A549 (cell line): ENCODE measurements around the gene PLPPR1. TPM values are rescaled to one million over a fixed set of nuclear protein-coding genes. Genes with fewer than 3 reads are reported as not detected.

Experiments
- ATAC-seq, 2 experiments: fragments of 200-7000 bp in 1 of 2; fragments of >200 bp in 1 of 2; cut with Nextera tagmentation in 1 of 2; cut with Tn5 transposase in 1 of 2; 3 replicates each; pipeline versions ENCODE4 v1.8.0 to v1.9.1; 2018 to 2020; ENCODE audit warnings: mild to moderate bottlenecking in 1 of 2, moderate library complexity in 1 of 2
- CTCF ChIA-PET: fragments of 300-600 bp; sonication (Branson Sonifier 250); formaldehyde crosslinking; extraction: SDS; loops from one replicate; lab custom pipeline; 2021; ENCODE audit warnings: antibody characterized with exemption, inconsistent platforms; lab: Yijun Ruan, JAX
- POLR2A ChIA-PET: fragments of 350-600 bp; formaldehyde crosslinking; extraction: SDS; loops from one replicate; lab custom pipeline; 2021; ENCODE audit warnings: antibody characterized with exemption, inconsistent platforms; lab: Yijun Ruan, JAX
- DNase-seq, 2 experiments: peaks; one replicate each; pipeline versions ENCODE4 v3.0.0 to v3.0.0-alpha.2; 2011 to 2016; ENCODE audit warnings: low read depth in 1 of 2, low spot score in 1 of 2
- FAIRE-seq: peaks from 2 replicates; lab custom pipeline; 2011; peaks lifted over from hg19 to GRCh38; lab: Jason Lieb, UNC
- H3K27ac ChIP-seq, 2 experiments: fragments of >200 bp; sonication (Bioruptor Twin); formaldehyde crosslinking; 3 replicates each; pipeline ENCODE4 v1.5.1; 2016 to 2017
- H3K4me1 ChIP-seq: fragments of >200 bp; sonication (Bioruptor Twin); formaldehyde crosslinking; 3 replicates; pipeline ENCODE4 v1.6.1; 2016
- H3K4me2 ChIP-seq: fragments of >200 bp; sonication (Bioruptor Twin); formaldehyde crosslinking; 3 replicates; pipeline ENCODE4 v1.6.1; 2016
- H3K4me3 ChIP-seq: fragments of >200 bp; sonication (Bioruptor Twin); formaldehyde crosslinking; 3 replicates; pipeline ENCODE4 v1.5.1; 2016
- H3K9me3 ChIP-seq: fragments of >200 bp; sonication (Bioruptor Twin); formaldehyde crosslinking; 3 replicates; pipeline ENCODE4 v1.6.1; 2016
- BHLHE40 ChIP-seq: IDR thresholded peaks from 2 replicates; pipeline ENCODE4 v1.6.1; 2012; ENCODE audit warnings: low read depth, low read length, inconsistent platforms
- CBX2 ChIP-seq: fragments of 200-600 bp; sonication (generic); IDR thresholded peaks from 2 replicates; pipeline ENCODE4 v1.6.1; 2016; ENCODE audit warnings: low read depth, mild to moderate bottlenecking, borderline replicate concordance
- CBX8 ChIP-seq: fragments of 200-600 bp; sonication (generic); IDR thresholded peaks from 2 replicates; pipeline ENCODE4 v1.6.1; 2016
- CHD2 ChIP-seq: fragments of 150-350 bp; IDR thresholded peaks from 2 replicates; pipeline ENCODE4 v1.6.1; 2014; ENCODE audit warnings: low read length; ENCODE audit not compliant: partially characterized antibody
- EHF ChIP-seq: fragments of 250-450 bp; sonication (Bioruptor Pico); IDR thresholded peaks from 2 replicates; pipeline ENCODE4 v1.5.0; 2020; ENCODE audit warnings: mild to moderate bottlenecking
- EHMT2 ChIP-seq: fragments of 200-600 bp; sonication (generic); IDR thresholded peaks from 2 replicates; pipeline ENCODE4 v1.6.1; 2016; ENCODE audit warnings: antibody characterized with exemption, low read depth, mild to moderate bottlenecking, moderate library complexity
- EP300 ChIP-seq, 2 experiments: fragments of >200 bp; sonication (Bioruptor Twin); formaldehyde crosslinking; IDR thresholded peaks; 2 replicates in 1 of 2; 3 replicates in 1 of 2; pipeline ENCODE4 v1.6.1; 2016 to 2017
- FOSB ChIP-seq: fragments of 250-450 bp; sonication (Bioruptor Pico); IDR thresholded peaks from 2 replicates; pipeline ENCODE4 v1.5.0; 2020; ENCODE audit warnings: mild to moderate bottlenecking, moderate library complexity
- FOXS1 ChIP-seq: fragments of 250-450 bp; sonication (Bioruptor Pico); IDR thresholded peaks from 2 replicates; pipeline ENCODE4 v1.5.0; 2020; ENCODE audit warnings: mild to moderate bottlenecking, moderate library complexity
- GATA3 ChIP-seq: IDR thresholded peaks from 2 replicates; pipeline ENCODE4 v1.6.1; 2012; ENCODE audit warnings: borderline replicate concordance
- HES2 ChIP-seq: fragments of >200 bp; sonication (Bioruptor Twin); formaldehyde crosslinking; IDR thresholded peaks from 2 replicates; pipeline ENCODE4 v1.6.1; 2016
- HOXA7 ChIP-seq: fragments of 250-450 bp; sonication (Bioruptor Pico); IDR thresholded peaks from 2 replicates; pipeline ENCODE4 v1.5.0; 2020; ENCODE audit warnings: mild to moderate bottlenecking, moderate library complexity
- JUN ChIP-seq, 2 experiments: fragments of >200 bp; sonication (Bioruptor Twin); formaldehyde crosslinking; IDR thresholded peaks; 2 replicates in 1 of 2; 3 replicates in 1 of 2; pipeline ENCODE4 v1.6.1; 2016 to 2017
- KDM1A ChIP-seq: fragments of 200-600 bp; sonication (generic); IDR thresholded peaks from 2 replicates; pipeline ENCODE4 v1.6.1; 2016; ENCODE audit warnings: low read depth, mild to moderate bottlenecking
- KDM5A ChIP-seq: fragments of 200-600 bp; sonication (generic); IDR thresholded peaks from 2 replicates; pipeline ENCODE4 v1.6.1; 2016; ENCODE audit warnings: antibody characterized with exemption, mild to moderate bottlenecking
- MAFK ChIP-seq: fragments of 450-650 bp; IDR thresholded peaks from 2 replicates; pipeline ENCODE4 v1.6.1; 2014; ENCODE audit not compliant: partially characterized antibody
- MAZ ChIP-seq: fragments of 150-350 bp; IDR thresholded peaks from 2 replicates; pipeline ENCODE4 v1.6.1; 2014; ENCODE audit warnings: antibody characterized with exemption, low read depth, low read length, borderline replicate concordance
- MYC ChIP-seq: IDR thresholded peaks from 2 replicates; pipeline ENCODE4 v1.6.1; 2012; ENCODE audit warnings: mild to moderate bottlenecking, inconsistent platforms, low read length, improper control_type of control experiment, borderline replicate concordance
- POLR2A ChIP-seq: IDR thresholded peaks from 2 replicates; pipeline ENCODE4 v1.6.1; 2012; ENCODE audit warnings: mild to moderate bottlenecking, low read length
- RAD21 ChIP-seq, 2 experiments: fragments of >200 bp in 1 of 2; sonication (Bioruptor Twin) in 1 of 2; formaldehyde crosslinking in 1 of 2; IDR thresholded peaks in 1 of 2; conservative IDR thresholded peaks in 1 of 2; 2 replicates in 1 of 2; 3 replicates in 1 of 2; pipeline ENCODE4 v1.6.1; 2012 to 2018; ENCODE audit warnings: inconsistent platforms in 1 of 2
- RARB ChIP-seq: fragments of 250-450 bp; sonication (Bioruptor Pico); IDR thresholded peaks from 2 replicates; pipeline ENCODE4 v1.8.0; 2021; ENCODE audit warnings: mild to moderate bottlenecking, moderate library complexity
- SMC3 ChIP-seq: fragments of >200 bp; sonication (Bioruptor Twin); formaldehyde crosslinking; IDR thresholded peaks from 3 replicates; pipeline ENCODE4 v1.6.1; 2018; ENCODE audit warnings: inconsistent platforms
- TFCP2L1 ChIP-seq: fragments of 250-450 bp; sonication (Bioruptor Pico); IDR thresholded peaks from 2 replicates; pipeline ENCODE4 v1.5.0; 2021; ENCODE audit warnings: mild to moderate bottlenecking
- USF2 ChIP-seq: fragments of 450-650 bp; IDR thresholded peaks from 2 replicates; pipeline ENCODE4 v1.6.1; 2014; ENCODE audit warnings: antibody characterized with exemption
- WGBS: methylation state at CpG from one replicate; pipeline ENCODE4 v1.1.6; 2017; ENCODE audit errors: missing lambda C conversion rate; 5-methylcytosine and 5-hydroxymethylcytosine counted together
- polyA plus RNA-seq, 4 experiments: library from polyadenylated mRNA; depleted of rRNA in 3 of 4; stranded (reverse); fragments of >200 nt; fragmentation: RNase III in 1 of 4; extraction: RNeasy Plus Mini Kit Qiagen cat#74134 plus additional on column Dnase treatment in 1 of 4; gene quantifications; 2 replicates in 3 of 4; 3 replicates in 1 of 4; pipeline ENCODE4 v1.2.3, GENCODE V29; 2011 to 2017
- TF ChIP-seq, protein P1 (sequence below): fragments of 150-350 bp; IDR thresholded peaks from 2 replicates; pipeline ENCODE4 v1.6.1; 2014; ENCODE audit warnings: low read depth, mild to moderate bottlenecking, low read length
- TF ChIP-seq, protein P2 (sequence below): fragments of >200 bp; sonication (Bioruptor Twin); formaldehyde crosslinking; IDR thresholded peaks from 3 replicates; pipeline ENCODE4 v1.5.1; 2016
- TF ChIP-seq, protein P3 (sequence below): fragments of 250-450 bp; sonication (Bioruptor Pico); IDR thresholded peaks from 2 replicates; pipeline ENCODE4 v1.5.0; 2021; ENCODE audit warnings: mild to moderate bottlenecking, moderate library complexity, borderline replicate concordance
- TF ChIP-seq, protein P4 (sequence below): IDR thresholded peaks from 2 replicates; pipeline ENCODE4 v1.6.1; 2012; ENCODE audit warnings: low read depth, borderline replicate concordance

Gene PLPPR1
- polyA plus RNA-seq, 2 of the 4 experiments (the other 2 are of a cell fraction) = 0.06 to 1.2 TPM

- DNase-seq (no peak), ATAC-seq (no peak), FAIRE-seq (no peak)
- Histone ChIP-seq H3K4me1 (no peaks in the 10 kb centered on the region), H3K9me3 (no peaks in the 10 kb centered on the region), H3K27ac (no peak overlapping the region), H3K4me3 (no peak overlapping the region), H3K4me2 (no peak overlapping the region)
- TF ChIP-seq MAZ (no peak), MAFK (no peak), CBX8 (no peak), EP300 (IDR thresholded peaks at IDR 0.05) (no peak), EHMT2 (no peak), CBX2 (no peak), GATA3 (no peak), HES2 (no peak), KDM1A (no peak), RARB (CRISPR knock-in tag) (no peak), POLR2A (no peak), MYC (no peak), EHF (CRISPR knock-in tag) (no peak), JUN (IDR thresholded peaks at IDR 0.05) (no peak), KDM5A (no peak), USF2 (no peak), FOSB (CRISPR knock-in tag) (no peak)
- TF ChIP-seq, protein P1, sequence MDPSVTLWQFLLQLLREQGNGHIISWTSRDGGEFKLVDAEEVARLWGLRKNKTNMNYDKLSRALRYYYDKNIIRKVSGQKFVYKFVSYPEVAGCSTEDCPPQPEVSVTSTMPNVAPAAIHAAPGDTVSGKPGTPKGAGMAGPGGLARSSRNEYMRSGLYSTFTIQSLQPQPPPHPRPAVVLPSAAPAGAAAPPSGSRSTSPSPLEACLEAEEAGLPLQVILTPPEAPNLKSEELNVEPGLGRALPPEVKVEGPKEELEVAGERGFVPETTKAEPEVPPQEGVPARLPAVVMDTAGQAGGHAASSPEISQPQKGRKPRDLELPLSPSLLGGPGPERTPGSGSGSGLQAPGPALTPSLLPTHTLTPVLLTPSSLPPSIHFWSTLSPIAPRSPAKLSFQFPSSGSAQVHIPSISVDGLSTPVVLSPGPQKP = no peak
- TF ChIP-seq, protein P2, sequence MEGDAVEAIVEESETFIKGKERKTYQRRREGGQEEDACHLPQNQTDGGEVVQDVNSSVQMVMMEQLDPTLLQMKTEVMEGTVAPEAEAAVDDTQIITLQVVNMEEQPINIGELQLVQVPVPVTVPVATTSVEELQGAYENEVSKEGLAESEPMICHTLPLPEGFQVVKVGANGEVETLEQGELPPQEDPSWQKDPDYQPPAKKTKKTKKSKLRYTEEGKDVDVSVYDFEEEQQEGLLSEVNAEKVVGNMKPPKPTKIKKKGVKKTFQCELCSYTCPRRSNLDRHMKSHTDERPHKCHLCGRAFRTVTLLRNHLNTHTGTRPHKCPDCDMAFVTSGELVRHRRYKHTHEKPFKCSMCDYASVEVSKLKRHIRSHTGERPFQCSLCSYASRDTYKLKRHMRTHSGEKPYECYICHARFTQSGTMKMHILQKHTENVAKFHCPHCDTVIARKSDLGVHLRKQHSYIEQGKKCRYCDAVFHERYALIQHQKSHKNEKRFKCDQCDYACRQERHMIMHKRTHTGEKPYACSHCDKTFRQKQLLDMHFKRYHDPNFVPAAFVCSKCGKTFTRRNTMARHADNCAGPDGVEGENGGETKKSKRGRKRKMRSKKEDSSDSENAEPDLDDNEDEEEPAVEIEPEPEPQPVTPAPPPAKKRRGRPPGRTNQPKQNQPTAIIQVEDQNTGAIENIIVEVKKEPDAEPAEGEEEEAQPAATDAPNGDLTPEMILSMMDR = no peak
- TF ChIP-seq, protein P3, sequence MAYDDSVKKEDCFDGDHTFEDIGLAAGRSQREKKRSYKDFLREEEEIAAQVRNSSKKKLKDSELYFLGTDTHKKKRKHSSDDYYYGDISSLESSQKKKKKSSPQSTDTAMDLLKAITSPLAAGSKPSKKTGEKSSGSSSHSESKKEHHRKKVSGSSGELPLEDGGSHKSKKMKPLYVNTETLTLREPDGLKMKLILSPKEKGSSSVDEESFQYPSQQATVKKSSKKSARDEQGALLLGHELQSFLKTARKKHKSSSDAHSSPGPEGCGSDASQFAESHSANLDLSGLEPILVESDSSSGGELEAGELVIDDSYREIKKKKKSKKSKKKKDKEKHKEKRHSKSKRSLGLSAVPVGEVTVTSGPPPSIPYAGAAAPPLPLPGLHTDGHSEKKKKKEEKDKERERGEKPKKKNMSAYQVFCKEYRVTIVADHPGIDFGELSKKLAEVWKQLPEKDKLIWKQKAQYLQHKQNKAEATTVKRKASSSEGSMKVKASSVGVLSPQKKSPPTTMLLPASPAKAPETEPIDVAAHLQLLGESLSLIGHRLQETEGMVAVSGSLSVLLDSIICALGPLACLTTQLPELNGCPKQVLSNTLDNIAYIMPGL (CRISPR knock-in tag) = no peak
- CTCF ChIA-PET = no interaction called here
- 9% methylated on average over 2 of the region's 2 CpGs for WGBS
- POLR2A ChIA-PET = no interaction called here
Observed at GRCh38 chr9:101114317-101114716, 85.8 kb downstream of the PLPPR1 start.

DNA sequence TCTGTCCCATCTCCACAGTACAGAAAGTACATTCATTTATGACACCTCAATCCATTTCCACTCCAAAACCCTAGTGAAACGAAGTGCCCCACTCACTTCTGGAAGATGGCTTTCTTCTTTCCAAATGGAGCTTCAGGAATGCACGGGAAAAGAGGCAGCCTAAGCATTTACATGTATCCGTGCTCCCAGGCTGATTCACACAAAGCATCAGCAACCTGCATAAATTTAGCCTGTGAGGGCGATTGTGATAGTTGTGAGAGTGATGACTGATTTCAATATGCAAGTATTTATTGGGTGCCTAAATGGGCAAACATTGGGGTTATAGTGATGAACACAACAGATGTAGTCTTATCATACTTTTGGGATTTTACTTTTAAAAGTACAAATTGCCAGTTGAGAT, 86.6 kb downstream of the PLPPR1 start:
- DNase-seq = no peak
- Histone ChIP-seq H3K4me1 (no peaks in the 10 kb centered on the region), H3K9me3 (no peaks in the 10 kb centered on the region), H3K27ac (no peak overlapping the region), H3K4me2 (no peak overlapping the region), H3K4me3 (no peak overlapping the region)
- no peak for ATAC-seq
- ChIA-PET POLR2A (no interaction called here), CTCF (interaction anchor here (0.9 kb wide), 1 partner anchor 197 kb away, joined by 3 read pairs; no protein-coding TSS in a partner anchor)
- TF ChIP-seq RARB (CRISPR knock-in tag) (no peak), EHMT2 (no peak), SMC3 (no peak), KDM5A (no peak), EP300 (IDR thresholded peaks at IDR 0.05) (no peak), CBX8 (no peak), FOXS1 (CRISPR knock-in tag) (no peak), CHD2 (no peak), HOXA7 (CRISPR knock-in tag) (no peak), POLR2A (no peak), BHLHE40 (no peak), EHF (CRISPR knock-in tag) (no peak), TFCP2L1 (CRISPR knock-in tag) (no peak), RAD21 (conservative IDR thresholded peaks at IDR 0.05 in 1 of 2, IDR thresholded peaks at IDR 0.05 in 1 of 2) (no peak)
- TF ChIP-seq, protein P1 = no peak
- TF ChIP-seq, protein P4, sequence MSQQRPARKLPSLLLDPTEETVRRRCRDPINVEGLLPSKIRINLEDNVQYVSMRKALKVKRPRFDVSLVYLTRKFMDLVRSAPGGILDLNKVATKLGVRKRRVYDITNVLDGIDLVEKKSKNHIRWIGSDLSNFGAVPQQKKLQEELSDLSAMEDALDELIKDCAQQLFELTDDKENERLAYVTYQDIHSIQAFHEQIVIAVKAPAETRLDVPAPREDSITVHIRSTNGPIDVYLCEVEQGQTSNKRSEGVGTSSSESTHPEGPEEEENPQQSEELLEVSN = no peak
- TF ChIP-seq, protein P3 (CRISPR knock-in tag) = no peak
- 3% methylated on average over 4 of the region's 4 CpGs for WGBS
- FAIRE-seq = no peak
